Stimulated activated CD4-positive, alpha-beta T cell treated with anti-CD3 and anti-CD28 coated beads, Interleukin-4, amount 100 ng/mL, for 4 hours (primary cell): ENCODE data around the gene HPCAL1.

Source experiments
- DNase-seq, 2 experiments: peaks; one replicate each; pipeline ENCODE4 v3.0.0-alpha.2; 2020

Gene HPCAL1

GRCh38 chr2:10338270-10339188, 35.8 kb downstream of the HPCAL1 start:
- DNase-seq = no peak

DNA sequence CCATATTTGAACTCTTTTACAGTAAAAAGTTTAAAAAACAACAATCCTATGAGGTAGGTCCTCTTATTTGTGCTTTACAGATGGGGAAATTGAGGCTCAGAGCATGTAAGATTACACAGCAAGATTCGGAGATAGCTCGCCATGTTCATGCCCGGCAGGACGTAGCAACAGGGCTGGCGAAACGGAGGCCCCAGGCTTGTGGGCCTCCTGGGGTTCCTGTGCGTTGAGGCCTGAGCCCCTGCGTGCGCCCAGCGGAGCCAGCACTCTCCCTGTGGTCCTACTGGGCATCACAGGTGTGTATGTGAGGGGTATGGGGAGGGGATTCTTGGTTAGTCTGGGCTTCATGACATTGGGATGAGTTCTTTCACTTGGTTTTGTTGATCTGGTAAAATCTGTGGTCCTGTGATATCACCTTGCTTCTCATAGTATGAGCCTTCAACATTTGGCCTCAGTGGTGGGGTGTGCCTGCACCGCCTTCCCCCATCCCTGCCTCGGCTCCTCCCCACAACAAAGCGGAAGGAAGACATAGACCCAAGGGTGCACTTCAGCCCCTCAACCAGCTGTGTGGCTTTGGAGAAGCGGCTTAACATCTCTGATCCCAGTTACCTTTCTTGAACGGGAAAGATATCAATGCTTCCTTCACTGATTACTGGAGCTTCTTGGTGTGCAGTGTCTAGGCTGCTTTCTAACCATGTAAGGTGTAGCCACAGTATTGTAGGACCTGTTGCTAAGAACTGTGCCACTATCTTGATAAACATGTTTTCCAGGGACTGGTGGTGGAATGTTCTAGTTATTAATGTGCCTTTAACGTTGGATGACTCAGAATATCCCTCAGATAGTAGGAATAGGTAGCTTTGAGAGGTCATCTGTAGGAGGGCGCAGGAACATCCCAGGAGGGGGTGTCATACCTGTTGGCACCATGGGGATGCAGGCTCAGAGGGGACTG, 37.2 kb downstream of the HPCAL1 start:
- DNase-seq = no peak

DNA sequence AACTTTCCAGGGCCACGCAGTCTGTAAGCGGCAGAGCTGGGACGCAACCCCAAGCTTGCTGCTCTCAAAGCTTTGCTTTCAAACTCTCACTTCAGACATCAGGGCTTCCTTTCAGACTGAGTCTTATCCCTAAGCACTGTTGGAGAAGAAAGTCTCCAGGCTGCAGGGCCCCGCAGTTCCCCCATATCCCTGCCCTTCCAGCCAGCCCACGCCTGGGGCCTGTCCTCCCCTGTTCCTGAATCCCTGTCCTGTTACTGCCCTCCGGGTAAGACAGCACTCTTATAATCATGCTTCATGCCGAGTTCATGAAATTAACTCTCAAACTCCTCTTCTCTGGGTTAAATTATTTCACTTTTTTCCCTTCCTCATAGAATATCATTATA, 37.9 kb downstream of the HPCAL1 start:
- DNase-seq = no peak

GRCh38 chr2:10341193-10341592, 38.5 kb downstream of the HPCAL1 start:
- no peak for DNase-seq

DNA sequence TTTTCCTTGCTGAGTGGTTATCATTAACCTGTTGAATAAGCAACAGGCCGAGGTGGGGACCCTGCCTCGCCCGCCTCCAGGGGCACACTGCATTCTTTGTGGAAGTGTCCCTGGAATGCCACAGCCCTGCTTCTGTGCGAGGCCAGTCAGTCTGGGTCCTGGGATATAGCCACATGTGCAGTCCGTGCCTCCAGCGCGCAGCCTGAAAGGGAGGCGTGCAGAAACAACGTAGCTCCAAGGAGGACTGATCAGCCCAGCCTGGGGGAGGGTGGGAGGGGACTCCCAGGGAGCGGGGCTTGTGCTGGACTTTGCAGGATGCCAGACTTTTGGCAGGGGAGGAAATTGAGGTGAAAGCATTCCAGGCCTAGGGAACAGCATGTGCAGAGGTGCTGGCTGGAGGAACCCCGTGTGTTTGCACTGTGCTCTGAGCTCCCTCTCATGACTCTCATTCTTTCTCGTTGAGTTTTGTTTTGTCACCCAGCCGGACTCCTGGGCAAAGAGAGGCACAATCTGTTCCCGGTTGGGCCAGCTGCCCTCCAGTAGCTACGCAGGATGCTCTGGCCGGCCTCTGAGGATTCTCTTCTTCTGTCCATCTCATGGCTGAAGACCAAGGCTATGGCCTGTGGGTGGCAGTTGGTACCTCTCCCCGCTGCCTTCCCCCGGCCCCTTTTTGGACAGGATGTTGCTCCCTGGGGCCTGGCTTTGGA, 39.7 kb downstream of the HPCAL1 start:
- no peak for DNase-seq

DNA sequence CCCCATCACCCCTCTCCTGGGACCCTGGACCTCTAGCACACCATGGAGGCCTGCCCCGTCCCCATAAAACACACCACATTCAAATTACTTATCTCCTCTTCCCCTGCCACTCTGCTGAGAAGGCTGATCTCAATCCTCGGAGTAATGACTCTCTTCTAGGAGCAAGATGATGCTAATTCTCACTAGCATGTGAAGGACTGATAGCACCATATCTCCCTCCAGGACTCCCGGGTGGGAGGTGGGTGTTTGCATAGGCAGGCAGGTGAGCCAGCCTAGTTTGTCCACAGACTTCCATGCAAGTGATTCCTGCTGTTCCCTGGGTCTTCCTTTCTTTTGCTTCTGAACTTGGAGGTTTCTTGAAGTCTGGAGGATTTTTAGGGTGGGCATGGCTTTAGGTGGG, 40.5 kb downstream of the HPCAL1 start:
- no peak for DNase-seq

- no peak for DNase-seq
Measured at GRCh38 chr2:10343658-10344057, 41.0 kb downstream of the HPCAL1 start.

GRCh38 chr2:10344105-10345066, 41.7 kb downstream of the HPCAL1 start:
- no peak for DNase-seq

GRCh38 chr2:10345126-10345525, 42.4 kb downstream of the HPCAL1 start:
- DNase-seq = no peak

DNA sequence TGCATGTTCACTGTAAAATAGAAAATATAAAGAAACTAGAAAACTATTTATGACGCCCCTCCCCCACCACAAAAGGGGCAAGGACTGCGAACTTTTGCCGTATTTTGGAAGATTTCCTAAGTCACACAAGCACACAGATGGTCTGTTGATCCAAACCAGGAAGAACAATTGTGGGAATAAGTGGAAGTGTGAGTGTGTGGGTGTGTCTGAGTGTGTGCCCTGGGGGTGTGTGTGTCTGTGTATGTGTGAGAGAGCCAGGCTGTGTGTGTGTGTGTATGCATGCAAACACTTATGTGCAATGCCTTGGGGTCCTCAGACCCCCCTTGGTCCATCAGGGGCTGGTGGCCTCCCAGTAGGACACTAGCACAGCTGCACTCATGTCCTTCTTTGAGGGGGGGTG, 43.1 kb downstream of the HPCAL1 start:
- no peak for DNase-seq

DNA sequence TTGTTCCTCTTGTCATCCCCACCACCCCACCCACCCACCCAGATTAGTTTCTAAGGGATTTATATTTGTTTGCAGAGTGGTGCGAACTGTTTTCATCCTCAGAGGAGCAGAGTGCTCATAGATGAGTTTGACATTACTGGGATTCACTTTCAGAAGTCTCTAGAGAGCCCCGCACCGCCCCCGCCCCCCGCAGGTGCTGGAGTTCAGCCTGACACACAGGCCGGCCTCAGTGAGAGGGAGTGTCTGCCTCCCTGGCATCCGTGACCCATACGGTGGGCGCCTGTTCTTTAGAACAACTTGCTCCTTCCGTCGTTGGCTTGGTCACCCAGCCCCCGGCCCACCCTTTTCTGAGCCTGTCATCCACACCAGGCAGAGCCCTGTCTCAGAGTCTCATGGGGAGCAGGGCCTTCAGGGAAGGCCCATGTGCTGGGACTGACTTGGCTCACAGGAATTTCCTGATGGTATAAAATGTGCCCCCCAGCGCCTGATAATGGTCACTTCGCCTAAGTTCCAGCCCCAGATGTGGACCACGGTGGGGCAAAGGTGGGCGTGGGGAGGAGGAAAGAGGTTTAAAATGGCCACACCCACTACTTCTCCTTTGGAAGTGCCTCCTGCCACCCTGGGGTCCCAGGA, 44.3 kb downstream of the HPCAL1 start:
- no peak for DNase-seq

DNA sequence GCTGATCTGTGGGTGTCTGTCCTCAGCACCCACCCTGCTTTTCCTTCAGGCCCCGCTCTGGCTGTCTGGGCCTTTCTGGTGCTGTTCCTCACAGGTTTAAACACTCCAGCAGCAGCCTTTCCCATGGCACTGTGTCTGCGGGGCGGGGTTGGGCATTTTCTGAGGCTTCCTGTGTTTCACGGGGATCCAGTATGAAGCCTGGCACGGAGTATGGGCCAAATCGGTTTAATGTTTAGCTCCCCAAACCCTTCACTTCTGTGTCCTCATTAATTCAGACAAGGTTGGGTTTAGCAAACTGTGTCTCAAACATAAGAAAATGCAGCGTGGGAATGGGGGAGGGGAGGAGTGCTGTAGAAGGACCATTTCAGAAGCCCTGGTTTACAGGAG, 44.9 kb downstream of the HPCAL1 start:
- no peak for DNase-seq

DNA sequence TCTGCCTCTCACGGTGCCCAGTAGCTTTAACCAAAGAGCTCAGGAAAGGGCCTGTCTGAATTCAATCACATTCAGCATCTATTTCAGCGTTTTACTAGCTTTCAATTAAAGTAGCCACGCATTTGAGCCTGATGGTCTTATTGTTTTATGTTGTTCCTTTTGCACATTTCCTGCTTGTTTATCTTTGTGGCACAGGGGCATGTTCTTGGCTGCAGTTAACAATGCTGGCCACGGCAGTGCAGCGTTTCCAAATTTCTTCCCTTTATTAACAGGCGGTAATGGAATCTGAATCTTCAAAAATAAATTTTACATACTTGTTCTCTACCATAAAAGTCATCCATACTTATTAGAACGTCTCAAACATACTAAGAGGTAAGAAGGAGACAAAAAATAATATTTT, 46.2 kb downstream of the HPCAL1 start:
- DNase-seq = no peak

DNA sequence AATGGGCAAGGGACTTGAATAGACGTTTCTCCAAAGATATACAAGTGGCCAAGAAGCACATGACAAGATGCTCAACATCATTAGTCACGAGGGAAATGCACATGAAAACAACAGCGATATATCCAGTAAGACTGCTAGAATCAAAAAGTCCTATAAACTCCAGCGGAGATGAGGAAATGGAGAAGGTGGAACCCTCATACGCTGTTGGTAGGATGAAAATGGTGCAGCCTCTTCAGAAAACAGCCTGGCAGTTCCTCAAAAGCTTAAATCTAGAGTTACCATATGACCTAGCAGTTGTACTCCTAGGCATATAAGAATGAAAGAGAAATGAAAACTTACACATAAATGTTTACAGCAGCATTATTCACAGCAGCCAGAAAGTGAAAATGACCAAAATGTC, 48.1 kb downstream of the HPCAL1 start:
- no peak for DNase-seq

DNA sequence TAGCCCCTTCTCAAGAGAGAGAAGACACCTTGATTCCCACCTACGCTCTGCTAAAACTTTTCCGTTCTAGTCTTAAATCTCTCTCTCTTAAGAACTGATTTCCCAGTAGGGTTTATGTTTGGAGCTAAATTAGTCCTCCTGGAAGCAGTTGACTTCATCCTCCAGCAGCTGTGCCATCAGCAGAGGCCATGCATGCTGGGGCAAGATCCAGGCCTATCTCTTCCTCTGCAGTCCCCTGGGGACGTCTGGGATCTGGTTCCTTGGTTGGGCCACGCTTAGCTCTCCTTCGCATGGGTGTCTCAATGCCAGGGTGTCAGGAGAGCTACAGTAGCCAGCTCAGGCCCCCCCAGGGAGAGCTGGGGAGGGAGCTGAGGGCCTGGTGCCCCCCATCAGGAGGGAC, 49.7 kb downstream of the HPCAL1 start:
- no peak for DNase-seq

DNA sequence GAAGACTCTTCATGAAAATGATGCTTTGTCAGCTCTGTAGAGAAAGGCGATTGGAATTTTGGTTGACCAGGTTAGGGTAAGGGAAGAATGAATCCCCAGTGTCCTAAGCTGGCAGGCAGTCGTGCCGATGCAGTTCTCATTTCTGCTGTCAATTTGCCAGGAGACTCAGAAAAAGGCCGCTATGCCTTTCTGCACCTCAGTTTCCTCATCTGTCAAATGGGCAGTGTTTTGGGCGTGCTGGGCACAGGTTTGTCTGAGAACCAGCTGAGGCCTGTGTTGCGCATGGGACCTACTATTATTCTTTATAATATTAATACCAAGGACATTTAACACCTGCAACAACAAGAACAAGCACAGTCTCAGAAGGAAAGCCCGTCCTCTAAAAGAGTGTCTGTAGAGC, 50.3 kb downstream of the HPCAL1 start:
- no peak for DNase-seq

GRCh38 chr2:10353931-10354330, 51.2 kb downstream of the HPCAL1 start:
- DNase-seq = no peak

DNA sequence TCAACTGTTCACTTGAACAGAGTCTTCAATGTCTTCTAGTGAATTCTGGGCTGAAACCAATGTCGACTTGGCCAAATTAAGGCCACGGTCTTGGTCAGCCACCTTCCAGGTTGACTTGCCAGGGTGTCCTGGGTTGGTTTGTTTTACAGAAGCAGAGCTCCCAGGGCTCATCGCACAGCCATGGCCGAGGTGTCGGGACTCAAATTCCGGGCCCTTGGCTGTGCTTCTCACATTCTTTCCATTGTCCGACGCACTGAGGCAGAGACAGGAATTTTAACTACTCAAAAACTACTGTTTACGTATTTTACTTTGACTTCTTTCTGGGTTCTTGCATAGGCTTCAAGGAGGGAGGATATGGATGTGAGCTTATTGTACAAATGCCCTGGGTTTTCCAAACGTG, 51.7 kb downstream of the HPCAL1 start:
- DNase-seq = no peak

DNA sequence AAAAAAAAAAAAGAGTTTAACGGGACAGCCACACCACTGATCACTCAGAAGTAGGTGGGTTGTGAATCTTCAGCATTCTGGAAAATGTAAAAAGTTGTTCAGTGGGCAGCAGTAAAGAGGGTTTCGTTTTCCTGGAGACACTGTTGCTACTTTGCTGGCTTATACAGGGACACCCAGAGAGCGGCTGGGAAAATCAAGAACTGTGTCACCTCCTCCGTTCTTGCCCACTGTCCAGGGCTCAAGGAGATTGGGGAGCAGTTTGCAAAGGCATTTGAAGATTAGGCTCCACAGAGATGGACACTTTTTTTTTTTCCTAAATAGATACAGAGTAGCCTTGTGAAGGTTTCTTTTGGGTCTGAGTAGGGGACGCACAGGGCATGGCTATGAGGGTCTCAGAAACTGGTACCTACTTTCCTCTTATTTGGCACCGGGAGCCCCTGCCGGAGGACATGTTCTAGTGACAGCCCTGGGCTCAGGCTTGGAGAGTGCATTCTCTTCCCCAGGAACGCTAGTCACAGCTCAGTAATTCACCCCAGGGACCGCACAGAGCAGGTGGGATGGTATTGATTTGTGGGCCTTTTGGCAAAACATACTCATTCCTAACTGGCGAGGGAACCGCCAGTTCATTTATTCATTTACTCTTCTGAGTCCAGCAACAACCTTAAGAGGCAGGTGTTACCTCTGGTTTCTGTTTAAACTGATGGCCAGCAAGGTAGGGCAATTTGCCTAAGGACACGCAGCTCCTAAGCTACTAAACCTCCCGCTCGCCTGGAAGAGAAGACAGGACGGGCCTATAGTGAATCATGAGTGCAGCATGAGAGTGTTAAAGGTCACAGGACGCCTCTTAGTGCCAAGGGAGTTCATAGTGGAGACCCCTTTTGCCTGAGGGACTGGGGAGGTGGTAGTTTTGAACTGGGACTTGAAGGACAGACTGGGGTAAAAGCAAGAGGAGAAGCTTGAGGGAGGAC, 53.1 kb downstream of the HPCAL1 start:
- DNase-seq = no peak

DNA sequence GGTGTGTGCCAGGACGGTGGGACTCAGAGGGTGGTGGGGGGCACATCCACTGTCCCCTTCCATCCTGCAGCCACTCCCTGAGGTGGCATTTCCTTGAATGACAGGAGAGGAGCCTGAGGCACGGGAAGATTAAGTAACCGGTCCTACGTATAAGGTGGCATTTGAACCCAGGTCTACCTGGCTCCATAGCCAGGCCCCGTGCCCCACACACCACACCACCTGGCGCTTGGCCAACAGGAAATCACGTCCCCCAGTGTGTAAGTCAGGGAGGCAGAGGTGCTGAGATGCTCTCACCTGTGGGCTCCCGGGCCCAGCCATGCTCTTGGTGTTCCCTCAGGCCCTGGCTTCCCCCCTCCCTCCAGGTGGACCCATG, 53.7 kb downstream of the HPCAL1 start:
- DNase-seq = no peak
